ENCODE results near the gene ADAMTS20. TPM values are rescaled to one million over a fixed set of nuclear protein-coding genes. Genes with fewer than 3 reads are reported as not detected.

ADAMTS20 gene
- total and polyA plus RNA-seq, 10 of the 15 experiments (the other 5 are each of a cell fraction or from before 2014, with no cell fraction given), result 0.33 TPM; not detected in 9

- TF ChIP-seq CBX5 (IDR thresholded peaks at IDR 0.05; ENCODE audit: low read depth) (no peak), TARDBP (IDR thresholded peaks at IDR 0.05; ENCODE audit: borderline replicate concordance) (no peak), ZNF274 (IDR thresholded peaks at IDR 0.05; ENCODE audit: insufficient read depth, insufficient read length) (no peak), SUPT20H (IDR thresholded peaks at IDR 0.05; ENCODE audit: borderline replicate concordance, control insufficient read depth, low read depth, low read length) (no peak), GATAD2B (conservative IDR thresholded peaks at IDR 0.05; ENCODE audit: low read depth) (no peak), CBX3 (IDR thresholded peaks at IDR 0.05; ENCODE audit: borderline replicate concordance, low read depth) (no peak), MYC (IDR thresholded peaks at IDR 0.05; ENCODE audit: insufficient read depth, insufficient read length, insufficient replicate concordance, low read length, severe bottlenecking) (no peak), SMAD1 (IDR thresholded peaks at IDR 0.05; ENCODE audit: low read depth, partially characterized antibody) (no peak), TCF3 (IDR thresholded peaks at IDR 0.05; ENCODE audit: borderline replicate concordance, insufficient read depth, low read depth, low read length) (no peak), ZBED1 (IDR thresholded peaks at IDR 0.05; ENCODE audit: borderline replicate concordance) (no peak), EP300 (IDR thresholded peaks at IDR 0.05; ENCODE audit: borderline replicate concordance in 1 of 2, control insufficient read depth in 1 of 2, low read depth in 2 of 2, low read length in 2 of 2) (no peak), NR2F1 (conservative IDR thresholded peaks at IDR 0.05) (no peak)
- no TSS peak for BruUV-seq (replicated peaks)
- H3K9me3 ChIP-seq (replicated peaks; ENCODE audit: control insufficient read depth, insufficient read depth, low read length), result peaks cover 2% of the 10 kb centered on the region; the same call in 1 of the 3 replicates
- H3K79me2 ChIP-seq (ENCODE audit: control insufficient read depth, insufficient read depth, low read length), result no peaks in the 10 kb centered on the region
- H3K27ac ChIP-seq (ENCODE audit: control insufficient read depth, insufficient read depth), result no peak overlapping the region
- no peak overlapping the region for H3K4me3 ChIP-seq
- ChIA-PET RAD21 (ENCODE audit: unreplicated experiment) (no interaction called here), SMC1A (ENCODE audit: uncharacterized antibody, unreplicated experiment) (no interaction called here), POLR2A (no interaction called here), CTCF (no interaction called here)
- H3K4me2 ChIP-seq (ENCODE audit: control insufficient read depth, insufficient read depth), result no peak overlapping the region
- ATAC-seq (no peak), DNase-seq (ENCODE audit: low read depth, low spot score) (no peak), FAIRE-seq (no peak)
- 38% methylated on average over 31 of the region's 31 CpGs for WGBS (ENCODE audit: insufficient coverage, insufficient replicate concordance, low lambda C conversion rate, missing lambda C conversion rate)
- H3K9ac ChIP-seq (ENCODE audit: control insufficient read depth, insufficient read depth, low read length), result no peak overlapping the region
- no peaks in the 10 kb centered on the region for H4K20me1 ChIP-seq (ENCODE audit: control insufficient read depth, insufficient read depth)
- intact Hi-C loops (cut with micrococcal nuclease; ENCODE audit: unreplicated experiment) (no loop called here), in situ Hi-C loops (cut with MboI) (no loop called here)
- no peaks in the 10 kb centered on the region for H3K4me1 ChIP-seq (ENCODE audit: control insufficient read depth, insufficient read depth, low read length)
- no peaks in the 10 kb centered on the region; a peak in 2 of 4 replicates for H3K27me3 ChIP-seq (replicated peaks in 1 of 2; ENCODE audit: control insufficient read depth in 2 of 2, insufficient read depth in 2 of 2, low read length in 1 of 2)
- H2AFZ ChIP-seq (ENCODE audit: control insufficient read depth, low read depth, low read length), result no peak overlapping the region
- no peaks in the 10 kb centered on the region for H3K36me3 ChIP-seq (ENCODE audit: control insufficient read depth in 2 of 2, insufficient read depth in 2 of 2, low read length in 1 of 2)
Measured at GRCh38 chr12:43550831-43551271, 1.2 kb downstream of the ADAMTS20 start.

Data from GM12878 (cell line).